ENCODE data around the gene CBFB. TPM values are rescaled to one million over a fixed set of nuclear protein-coding genes. Genes with fewer than 3 reads are reported as not detected.
"Not testable (repeated sequence)": the region's sequence is repeated elsewhere in the genome, so short reads cannot be mapped to it uniquely, and the experiment has no call there.

The CBFB gene
- total RNA-seq, 4 donors from 2014 or later = 19.7 to 106 (median 33.1) TPM

- Histone ChIP-seq H3K27ac (no peak overlapping the region), H3K4me1 (peaks cover 0 to 14% (median 3%) of the 10 kb centered on the region in 4 donors), H3K27me3 (no peaks in the 10 kb centered on the region), H3K4me3 (no peak overlapping the region), H3K9me3 (no peaks in the 10 kb centered on the region), H3K36me3 (peaks cover 0 to 8% (median 0%) of the 10 kb centered on the region in 4 donors)
- in situ Hi-C loops (cut with MboI; ENCODE audit: low pct_ligation_motif_present in 1 of 4, low pct_unique_long_range_greater_than_20kb in 1 of 4, low sequenced_read_pairs in 3 of 4) (no loop called here), intact Hi-C loops (cut with DNase I; ENCODE audit: low total_unique reads) (no loop called here)
- no peak for DNase-seq
- 83 to 92% methylated on average over 2 of the region's 2 CpGs for WGBS, 2 donors (ENCODE audit: low coverage in 1 of 2)
- TF ChIP-seq EP300 (IDR thresholded peaks at IDR 0.05; ENCODE audit: low read depth) (no peak), CTCF (IDR thresholded peaks at IDR 0.05) (no peak), POLR2AphosphoS5 (IDR thresholded peaks at IDR 0.05) (no peak), POLR2A (IDR thresholded peaks at IDR 0.05) (no peak)
These were observed 11.2 kb downstream of the CBFB start for GRCh38 chr16:67040166-67040565.

- Histone ChIP-seq H3K9me3 (no peaks in the 10 kb centered on the region), H3K4me1 (peaks cover 0 to 13% (median 2%) of the 10 kb centered on the region in 4 donors), H3K27me3 (no peaks in the 10 kb centered on the region), H3K36me3 (peaks cover 0 to 8% (median 0%) of the 10 kb centered on the region in 4 donors), H3K4me3 (no peak overlapping the region), H3K27ac (no peak overlapping the region)
- 88 to 100% methylated on average over 1 to 2 of the region's 2 CpGs for WGBS, 2 donors (ENCODE audit: low coverage in 1 of 2)
- TF ChIP-seq EP300 (IDR thresholded peaks at IDR 0.05; ENCODE audit: low read depth) (no peak), POLR2AphosphoS5 (IDR thresholded peaks at IDR 0.05) (no peak), CTCF (IDR thresholded peaks at IDR 0.05) (no peak), POLR2A (IDR thresholded peaks at IDR 0.05) (no peak)
- DNase-seq = no peak
- in situ Hi-C loops (cut with MboI; ENCODE audit: low pct_ligation_motif_present in 1 of 4, low pct_unique_long_range_greater_than_20kb in 1 of 4, low sequenced_read_pairs in 3 of 4) = no loop called here
- intact Hi-C loops (cut with DNase I; ENCODE audit: low total_unique reads) = no loop called here
These were observed 12.0 kb downstream of the CBFB start for GRCh38 chr16:67040906-67041305.

- intact Hi-C loops (cut with DNase I; ENCODE audit: low total_unique reads); H3K27me3 ChIP-seq; H3K4me1 ChIP-seq; H3K27ac ChIP-seq; H3K4me3 ChIP-seq; in situ Hi-C loops (cut with MboI; ENCODE audit: low pct_ligation_motif_present in 1 of 4, low pct_unique_long_range_greater_than_20kb in 1 of 4, low sequenced_read_pairs in 3 of 4); DNase-seq; H3K9me3 ChIP-seq; H3K36me3 ChIP-seq: not testable (repeated sequence)
- WGBS, 2 donors (ENCODE audit: low coverage in 1 of 2) = 96 to 100% methylated on average over 4 of the region's 4 CpGs
These were observed 12.6 kb downstream of the CBFB start for GRCh38 chr16:67041520-67041919.

- 94 to 100% methylated on average over 1 of the region's 1 CpG for WGBS, 2 donors (ENCODE audit: low coverage in 1 of 2)
- in situ Hi-C loops (cut with MboI; ENCODE audit: low pct_ligation_motif_present in 1 of 4, low pct_unique_long_range_greater_than_20kb in 1 of 4, low sequenced_read_pairs in 3 of 4) (no loop called here), intact Hi-C loops (cut with DNase I; ENCODE audit: low total_unique reads) (no loop called here)
- no peak for DNase-seq
- no peak for TF ChIP-seq POLR2A (IDR thresholded peaks at IDR 0.05)
- TF ChIP-seq POLR2AphosphoS5 (IDR thresholded peaks at IDR 0.05) = no peak
- TF ChIP-seq EP300 (IDR thresholded peaks at IDR 0.05; ENCODE audit: low read depth) = no peak
- no peak for TF ChIP-seq CTCF (IDR thresholded peaks at IDR 0.05)
- Histone ChIP-seq H3K27ac (no peak overlapping the region), H3K9me3 (no peaks in the 10 kb centered on the region), H3K4me1 (peaks cover 0 to 9% (median 0%) of the 10 kb centered on the region in 4 donors), H3K4me3 (no peak overlapping the region), H3K27me3 (no peaks in the 10 kb centered on the region), H3K36me3 (peaks cover 0 to 5% (median 0%) of the 10 kb centered on the region in 4 donors)
These were observed 14.5 kb downstream of the CBFB start for GRCh38 chr16:67043420-67043819.

- no peak for TF ChIP-seq POLR2A (IDR thresholded peaks at IDR 0.05)
- TF ChIP-seq CTCF (IDR thresholded peaks at IDR 0.05) = no peak
- no peak for TF ChIP-seq POLR2AphosphoS5 (IDR thresholded peaks at IDR 0.05)
- Histone ChIP-seq H3K27ac (no peak overlapping the region), H3K4me1 (no peaks in the 10 kb centered on the region), H3K9me3 (no peaks in the 10 kb centered on the region), H3K27me3 (no peaks in the 10 kb centered on the region), H3K36me3 (no peaks in the 10 kb centered on the region), H3K4me3 (no peak overlapping the region)
- DNase-seq = no peak
- in situ Hi-C loops (cut with MboI; ENCODE audit: low pct_ligation_motif_present in 1 of 4, low pct_unique_long_range_greater_than_20kb in 1 of 4, low sequenced_read_pairs in 3 of 4) = no loop called here
- WGBS, 2 donors (ENCODE audit: low coverage in 1 of 2) = 88 to 93% methylated on average over 2 of the region's 2 CpGs
- intact Hi-C loops (cut with DNase I; ENCODE audit: low total_unique reads) = no loop called here
These were observed 21.8 kb downstream of the CBFB start for GRCh38 chr16:67050796-67051195.

All from transverse colon (tissue), 4 donors.